ENCODE data around the gene BTN2A1.
"Not testable (repeated sequence)": the region's sequence is repeated elsewhere in the genome, so short reads cannot be mapped to it uniquely, and the experiment has no call there.

Gene BTN2A1

GRCh38 chr6:26432627-26433201 is 25.0 kb upstream of the BTN2A1 start:
- no peak for DNase-seq (ENCODE audit: low read depth)

- DNase-seq (ENCODE audit: low read depth), result not testable (repeated sequence)
Measured at GRCh38 chr6:26433680-26434079, 24.1 kb upstream of the BTN2A1 start.

- DNase-seq (ENCODE audit: low read depth), result no peak
Measured at GRCh38 chr6:26436018-26436417, 21.7 kb upstream of the BTN2A1 start.

GRCh38 chr6:26437550-26437949 is 20.2 kb upstream of the BTN2A1 start:
- no peak for DNase-seq (ENCODE audit: low read depth)

GRCh38 chr6:26438000-26438399 is 19.8 kb upstream of the BTN2A1 start:
- no peak for DNase-seq (ENCODE audit: low read depth)

GRCh38 chr6:26439151-26440125 is 18.3 kb upstream of the BTN2A1 start:
- DNase-seq (ENCODE audit: low read depth), result no peak

GRCh38 chr6:26440977-26441358 is 16.8 kb upstream of the BTN2A1 start:
- DNase-seq (ENCODE audit: low read depth), result no peak

GRCh38 chr6:26441977-26442376 is 15.8 kb upstream of the BTN2A1 start:
- DNase-seq (ENCODE audit: low read depth), result no peak

- DNase-seq (ENCODE audit: low read depth), result no peak
Measured at GRCh38 chr6:26445934-26446667, 11.7 kb upstream of the BTN2A1 start.

GRCh38 chr6:26447257-26447656 is 10.5 kb upstream of the BTN2A1 start:
- no peak for DNase-seq (ENCODE audit: low read depth)

- no peak for DNase-seq (ENCODE audit: low read depth)
Measured at GRCh38 chr6:26450240-26450639, 7.5 kb upstream of the BTN2A1 start.

GRCh38 chr6:26452631-26453235 is 5.0 kb upstream of the BTN2A1 start:
- DNase-seq (ENCODE audit: low read depth), result no peak

- no peak for DNase-seq (ENCODE audit: low read depth)
Measured at GRCh38 chr6:26454631-26455030, 3.1 kb upstream of the BTN2A1 start.

GRCh38 chr6:26455357-26455970 is 2.3 kb upstream of the BTN2A1 start:
- no peak for DNase-seq (ENCODE audit: low read depth)

- DNase-seq (ENCODE audit: low read depth), result no peak
Measured at GRCh38 chr6:26457264-26457805, 420 bp upstream of the BTN2A1 start.

GRCh38 chr6:26459023-26459810 is 1.5 kb downstream of the BTN2A1 start:
- DNase-seq (ENCODE audit: low read depth), result no peak

- not testable (repeated sequence) for DNase-seq (ENCODE audit: low read depth)
Measured at GRCh38 chr6:26461353-26461752, 3.6 kb downstream of the BTN2A1 start.

GRCh38 chr6:26464014-26464413 is 6.3 kb downstream of the BTN2A1 start:
- no peak for DNase-seq (ENCODE audit: low read depth)

- DNase-seq (ENCODE audit: low read depth), result no peak
Measured at GRCh38 chr6:26464416-26465131, 6.8 kb downstream of the BTN2A1 start.

- DNase-seq (ENCODE audit: low read depth), result no peak
Measured at GRCh38 chr6:26465776-26466175, 8.0 kb downstream of the BTN2A1 start.

All from stimulated activated CD8-positive, alpha-beta memory T cell treated with anti-CD3 and anti-CD28 coated beads, Interleukin-4, amount 100 ng/mL, for 24 hours (primary cell).